Measurements from ENCODE around the gene KSR2. TPM values are rescaled to one million over a fixed set of nuclear protein-coding genes. Genes with fewer than 3 reads are reported as not detected.

Gene KSR2
- total and polyA plus RNA-seq, 2 donors (not counting 3 experiments of a cell fraction or from before 2014, with no cell fraction given), result 2.1 to 5.2 TPM

DNA sequence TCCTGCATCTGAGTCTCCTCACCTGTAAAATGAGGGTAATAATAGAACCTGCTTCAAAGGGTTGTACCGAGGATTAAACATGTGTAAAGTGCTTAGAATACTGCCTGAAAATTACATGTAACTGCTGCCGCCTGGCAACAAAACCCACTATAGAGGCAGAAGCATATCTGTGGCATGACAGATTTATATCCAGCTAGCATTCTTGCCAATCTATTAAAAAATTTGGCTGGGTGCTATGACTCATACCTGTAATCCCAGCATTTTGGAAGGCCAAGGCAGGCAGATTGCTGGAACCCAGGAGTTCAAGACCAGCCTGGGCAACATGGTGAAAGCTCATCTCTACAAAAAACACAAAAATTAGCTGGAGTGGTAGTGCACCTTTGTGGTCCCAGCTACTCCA is 16.4 kb upstream of the KSR2 start:
- no peaks in the 10 kb centered on the region for H3K9me3 ChIP-seq (replicated peaks; ENCODE audit: control insufficient read depth, insufficient read depth, low read length)
- FAIRE-seq (no peak), DNase-seq (ENCODE audit: low read depth, low spot score) (no peak)
- H3K9ac ChIP-seq (replicated peaks; ENCODE audit: extremely low read depth, insufficient read depth, low read length), result no peak overlapping the region
- H3K27ac ChIP-seq (ENCODE audit: insufficient read depth, low read depth, low read length), result no peak overlapping the region
- H4K20me1 ChIP-seq (replicated peaks; ENCODE audit: control insufficient read depth, extremely low read depth, insufficient read depth, low read length), result no peaks in the 10 kb centered on the region
- H3K27me3 ChIP-seq (ENCODE audit: control insufficient read depth in 2 of 2, insufficient read depth in 2 of 2, low read length in 2 of 2), result no peaks in the 10 kb centered on the region
- ChIA-PET POLR2A (no interaction called here), CTCF (interaction anchor here (0.6 kb wide), 1 partner anchor 13 kb away, joined by 3 read pairs; no protein-coding TSS in a partner anchor)
- no peak overlapping the region for H2AFZ ChIP-seq (ENCODE audit: low read depth, low read length)
- no peak overlapping the region for H3K4me3 ChIP-seq (replicated peaks in 1 of 3; ENCODE audit: insufficient read depth in 1 of 3, low read depth in 1 of 3, low read length in 3 of 3)
- no peaks in the 10 kb centered on the region for H3K9me1 ChIP-seq (replicated peaks; ENCODE audit: control insufficient read depth, extremely low read depth, insufficient read depth, low read length)
- no peaks in the 10 kb centered on the region for H3K4me1 ChIP-seq (ENCODE audit: control insufficient read depth, extremely low read depth, insufficient read depth, low read length)
- H3K79me2 ChIP-seq (ENCODE audit: control insufficient read depth, insufficient read depth, low read length), result no peaks in the 10 kb centered on the region
- no peak overlapping the region for H3K4me2 ChIP-seq (ENCODE audit: insufficient read depth, low read length)
- dilution Hi-C loops (cut with MboI; ENCODE audit: extremely low pct_ligation_motif_present, low sequenced_read_pairs), result no loop called here
- BruUV-seq (replicated peaks), result no TSS peak
- intact Hi-C loops (cut with micrococcal nuclease), result no loop called here
- H3K36me3 ChIP-seq (ENCODE audit: control insufficient read depth in 2 of 2, extremely low read depth in 1 of 2, insufficient read depth in 2 of 2, low read length in 2 of 2), result no peaks in the 10 kb centered on the region
- no peak for TF ChIP-seq POLR2AphosphoS5 (IDR thresholded peaks at IDR 0.05; ENCODE audit: insufficient read depth, low read depth, low read length)
- no peak for TF ChIP-seq POLR2A (IDR thresholded peaks at IDR 0.05; ENCODE audit: low read depth, low read length)
- TF ChIP-seq MYC (IDR thresholded peaks at IDR 0.05; ENCODE audit: low read depth, low read length), result no peak
- TF ChIP-seq GATA2 (IDR thresholded peaks at IDR 0.05; ENCODE audit: insufficient read depth, insufficient read length, low read depth, low read length), result no peak
- TF ChIP-seq JUN (IDR thresholded peaks at IDR 0.05; ENCODE audit: borderline replicate concordance, insufficient read depth, insufficient read length, low read depth), result no peak
- no peak for TF ChIP-seq MAX (IDR thresholded peaks at IDR 0.05; ENCODE audit: insufficient read depth, insufficient read length)
- TF ChIP-seq, protein P1, sequence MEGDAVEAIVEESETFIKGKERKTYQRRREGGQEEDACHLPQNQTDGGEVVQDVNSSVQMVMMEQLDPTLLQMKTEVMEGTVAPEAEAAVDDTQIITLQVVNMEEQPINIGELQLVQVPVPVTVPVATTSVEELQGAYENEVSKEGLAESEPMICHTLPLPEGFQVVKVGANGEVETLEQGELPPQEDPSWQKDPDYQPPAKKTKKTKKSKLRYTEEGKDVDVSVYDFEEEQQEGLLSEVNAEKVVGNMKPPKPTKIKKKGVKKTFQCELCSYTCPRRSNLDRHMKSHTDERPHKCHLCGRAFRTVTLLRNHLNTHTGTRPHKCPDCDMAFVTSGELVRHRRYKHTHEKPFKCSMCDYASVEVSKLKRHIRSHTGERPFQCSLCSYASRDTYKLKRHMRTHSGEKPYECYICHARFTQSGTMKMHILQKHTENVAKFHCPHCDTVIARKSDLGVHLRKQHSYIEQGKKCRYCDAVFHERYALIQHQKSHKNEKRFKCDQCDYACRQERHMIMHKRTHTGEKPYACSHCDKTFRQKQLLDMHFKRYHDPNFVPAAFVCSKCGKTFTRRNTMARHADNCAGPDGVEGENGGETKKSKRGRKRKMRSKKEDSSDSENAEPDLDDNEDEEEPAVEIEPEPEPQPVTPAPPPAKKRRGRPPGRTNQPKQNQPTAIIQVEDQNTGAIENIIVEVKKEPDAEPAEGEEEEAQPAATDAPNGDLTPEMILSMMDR (IDR thresholded peaks at IDR 0.05; ENCODE audit: extremely low read depth in 1 of 2, insufficient read depth in 1 of 2, low read depth in 1 of 2, low read length in 2 of 2), result no peak
- no peak for TF ChIP-seq EZH2 (IDR thresholded peaks at IDR 0.05; ENCODE audit: borderline replicate concordance, low read depth, low read length, severe bottlenecking)
- no peak for TF ChIP-seq FOS (IDR thresholded peaks at IDR 0.05; ENCODE audit: borderline replicate concordance, insufficient read depth, low read length)

Data from endothelial cell of umbilical vein (primary cell).